Measurements from ENCODE around the gene TOMT.

GRCh38 chr11:72081184-72081644 is 24.5 kb upstream of the TOMT start:
- TF ChIP-seq, protein P1, sequence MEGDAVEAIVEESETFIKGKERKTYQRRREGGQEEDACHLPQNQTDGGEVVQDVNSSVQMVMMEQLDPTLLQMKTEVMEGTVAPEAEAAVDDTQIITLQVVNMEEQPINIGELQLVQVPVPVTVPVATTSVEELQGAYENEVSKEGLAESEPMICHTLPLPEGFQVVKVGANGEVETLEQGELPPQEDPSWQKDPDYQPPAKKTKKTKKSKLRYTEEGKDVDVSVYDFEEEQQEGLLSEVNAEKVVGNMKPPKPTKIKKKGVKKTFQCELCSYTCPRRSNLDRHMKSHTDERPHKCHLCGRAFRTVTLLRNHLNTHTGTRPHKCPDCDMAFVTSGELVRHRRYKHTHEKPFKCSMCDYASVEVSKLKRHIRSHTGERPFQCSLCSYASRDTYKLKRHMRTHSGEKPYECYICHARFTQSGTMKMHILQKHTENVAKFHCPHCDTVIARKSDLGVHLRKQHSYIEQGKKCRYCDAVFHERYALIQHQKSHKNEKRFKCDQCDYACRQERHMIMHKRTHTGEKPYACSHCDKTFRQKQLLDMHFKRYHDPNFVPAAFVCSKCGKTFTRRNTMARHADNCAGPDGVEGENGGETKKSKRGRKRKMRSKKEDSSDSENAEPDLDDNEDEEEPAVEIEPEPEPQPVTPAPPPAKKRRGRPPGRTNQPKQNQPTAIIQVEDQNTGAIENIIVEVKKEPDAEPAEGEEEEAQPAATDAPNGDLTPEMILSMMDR (IDR thresholded peaks at IDR 0.05): no peak
- TF ChIP-seq ZFX (IDR thresholded peaks at IDR 0.05; ENCODE audit: borderline replicate concordance): no peak

All from 22Rv1 (cell line).